Large intestine (tissue), 3 donors: ENCODE data around the gene HIGD2A. TPM values are rescaled to one million over a fixed set of nuclear protein-coding genes. Genes with fewer than 3 reads are reported as not detected.

Experiments used
- DNase-seq, 2 donors: peaks; one replicate each; pipeline versions ENCODE4 v3.0.0 to v3.0.0-alpha.2; 2013
- H3K27ac ChIP-seq: one replicate; pipeline ENCODE4 v1.5.1; 2013; ENCODE audit warnings: low read length
- H3K27me3 ChIP-seq: 2 replicates; pipeline ENCODE4 v1.6.1; 2013; ENCODE audit warnings: low read length; ENCODE audit not compliant: control insufficient read depth, insufficient read depth
- H3K36me3 ChIP-seq: 2 replicates; pipeline ENCODE4 v1.6.1; 2013; ENCODE audit warnings: low read length; ENCODE audit not compliant: control insufficient read depth, insufficient read depth
- H3K4me1 ChIP-seq: one replicate; pipeline ENCODE4 v1.6.1; 2013; ENCODE audit warnings: low read length; ENCODE audit not compliant: control insufficient read depth, insufficient read depth
- H3K4me3 ChIP-seq: one replicate; pipeline ENCODE4 v1.5.1; 2013; ENCODE audit warnings: low read length
- H3K9me3 ChIP-seq: one replicate; pipeline ENCODE4 v1.6.1; 2013; ENCODE audit warnings: mild to moderate bottlenecking, low read depth, low read length, moderate library complexity; ENCODE audit not compliant: control insufficient read depth
- WGBS: methylation state at CpG from one replicate; pipeline ENCODE4 v1.1.5; 2013; ENCODE audit warnings: low lambda C conversion rate; ENCODE audit not compliant: insufficient coverage; 5-methylcytosine and 5-hydroxymethylcytosine counted together
- polyA plus RNA-seq: library from polyadenylated mRNA; unstranded; fragments of 120-200 nt; gene quantifications from one replicate; pipeline ENCODE4 v1.2.1, GENCODE V29; 2013

HIGD2A gene
- polyA plus RNA-seq, 1 donor: 133 TPM

GRCh38 chr5:176355400-176356178 is 33.0 kb upstream of the HIGD2A start:
- Histone ChIP-seq H3K27me3 (no peaks in the 10 kb centered on the region), H3K27ac (no peak overlapping the region), H3K4me3 (no peak overlapping the region), H3K4me1 (peaks cover 5% of the 10 kb centered on the region), H3K36me3 (peaks cover 65% of the 10 kb centered on the region), H3K9me3 (no peaks in the 10 kb centered on the region)
- DNase-seq: no peak
- no CpG with 5 or more reads among the region's 16 CpGs for WGBS

DNA sequence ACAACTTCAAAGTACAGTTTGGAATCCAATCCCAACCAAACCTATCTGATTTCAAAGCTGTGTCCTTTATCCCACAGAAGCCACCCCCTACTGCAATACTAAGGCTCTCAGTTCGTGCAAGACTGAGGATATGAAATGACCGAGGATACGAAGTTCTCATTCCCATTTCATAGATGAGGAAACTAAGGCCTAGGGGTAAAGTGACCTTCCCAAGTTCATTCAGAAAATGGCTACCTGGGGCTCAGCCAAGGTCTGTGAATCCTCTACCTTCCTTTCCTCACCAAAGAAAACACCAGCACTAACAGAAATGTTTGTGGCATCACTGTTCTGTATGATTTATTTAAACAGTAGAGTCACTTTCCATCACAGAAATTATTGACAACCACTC is 32.4 kb upstream of the HIGD2A start:
- Histone ChIP-seq H3K36me3 (peaks cover 61% of the 10 kb centered on the region), H3K9me3 (no peaks in the 10 kb centered on the region)
- DNase-seq: no peak

GRCh38 chr5:176359658-176360057 is 28.9 kb upstream of the HIGD2A start:
- H3K4me1 ChIP-seq: peaks cover 5% of the 10 kb centered on the region
- peaks cover 32% of the 10 kb centered on the region for H3K36me3 ChIP-seq
- no peak overlapping the region for H3K4me3 ChIP-seq
- no peak for DNase-seq
- no peak overlapping the region for H3K27ac ChIP-seq
- 80% methylated on average over 2 of the region's 4 CpGs for WGBS
- peaks cover 13% of the 10 kb centered on the region for H3K27me3 ChIP-seq
- no peaks in the 10 kb centered on the region for H3K9me3 ChIP-seq

More for the DNA sequence above, 32.4 kb upstream of the HIGD2A start:
- Histone ChIP-seq H3K4me1 (peaks cover 5% of the 10 kb centered on the region), H3K27ac (no peak overlapping the region), H3K4me3 (no peak overlapping the region), H3K27me3 (no peaks in the 10 kb centered on the region)
- no CpG with 5 or more reads among the region's 3 CpGs for WGBS

DNA sequence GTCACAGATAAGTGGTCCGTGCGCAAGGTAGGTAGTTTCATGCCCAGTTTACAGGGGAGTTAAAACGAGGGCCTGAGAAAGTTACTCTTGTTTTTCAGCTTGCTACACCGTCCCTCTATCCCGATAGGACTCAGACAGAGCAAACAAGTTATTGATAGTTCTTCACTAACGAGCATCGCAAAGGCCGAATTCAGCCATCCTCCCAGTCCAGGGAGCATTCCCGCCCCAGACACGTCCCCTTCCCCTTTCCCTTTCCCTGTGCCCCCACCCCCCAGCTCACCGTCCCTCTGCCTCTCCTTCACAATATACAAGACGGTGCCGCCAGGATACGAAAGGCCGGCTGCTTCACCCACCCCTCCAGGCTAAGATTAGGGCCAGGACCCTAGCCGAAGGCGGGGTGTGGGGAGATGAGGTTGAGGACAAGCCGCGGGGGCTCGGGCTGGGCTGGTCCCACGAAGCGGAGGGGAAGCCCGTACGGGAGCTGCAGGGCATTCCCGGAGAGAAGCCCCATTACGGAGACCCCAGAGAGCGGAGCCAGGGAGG is 27.6 kb upstream of the HIGD2A start:
- no CpG with 5 or more reads among the region's 27 CpGs for WGBS
- Histone ChIP-seq H3K27ac (peak overlapping the region; percentile 21), H3K4me1 (peaks cover 9% of the 10 kb centered on the region), H3K4me3 (peak overlapping the region; percentile 99), H3K27me3 (peaks cover 22% of the 10 kb centered on the region), H3K9me3 (no peaks in the 10 kb centered on the region), H3K36me3 (peaks cover 21% of the 10 kb centered on the region)
- DNase-seq: no peak

GRCh38 chr5:176361437-176362232 is 26.9 kb upstream of the HIGD2A start, which contains the start of gene KIAA1191:
Gene KIAA1191 (minus strand): TSS chr5:176361764. CDS start chr5:176359508, 2,256 bp downstream.
- H3K4me3 ChIP-seq: peak within 1 kb of the TSS; percentile 99
- no CpG with 5 or more reads among the region's 56 CpGs for WGBS
- peak within 1 kb of the TSS; percentile 21 for H3K27ac ChIP-seq
- peaks cover 29% of the 10 kb centered on the region for H3K27me3 ChIP-seq
- peaks cover 14% of the 10 kb centered on the region for H3K36me3 ChIP-seq
- H3K4me1 ChIP-seq: peaks cover 9% of the 10 kb centered on the region
- DNase-seq: peak; percentile 91 to 95
- H3K9me3 ChIP-seq: peaks cover 4% of the 10 kb centered on the region

- 20% methylated on average over 1 of the region's 8 CpGs for WGBS
- no peak overlapping the region for H3K27ac ChIP-seq
- peaks cover 4% of the 10 kb centered on the region for H3K9me3 ChIP-seq
- H3K36me3 ChIP-seq: peaks cover 11% of the 10 kb centered on the region
- peak overlapping the region; percentile 99 for H3K4me3 ChIP-seq
- no peak for DNase-seq
- H3K27me3 ChIP-seq: peaks cover 29% of the 10 kb centered on the region
- peaks cover 9% of the 10 kb centered on the region for H3K4me1 ChIP-seq
Measured at GRCh38 chr5:176362233-176362490, 26.4 kb upstream of the HIGD2A start.

GRCh38 chr5:176364765-176365350 is 23.7 kb upstream of the HIGD2A start:
- Histone ChIP-seq H3K27me3 (peaks cover 34% of the 10 kb centered on the region), H3K4me1 (peaks cover 7% of the 10 kb centered on the region), H3K27ac (no peak overlapping the region), H3K4me3 (peak overlapping the region; percentile 37), H3K9me3 (peaks cover 4% of the 10 kb centered on the region), H3K36me3 (peaks cover 10% of the 10 kb centered on the region)
- DNase-seq: peak in 1 of 2 donors; percentile 5
- WGBS: no CpG with 5 or more reads among the region's 28 CpGs

DNA sequence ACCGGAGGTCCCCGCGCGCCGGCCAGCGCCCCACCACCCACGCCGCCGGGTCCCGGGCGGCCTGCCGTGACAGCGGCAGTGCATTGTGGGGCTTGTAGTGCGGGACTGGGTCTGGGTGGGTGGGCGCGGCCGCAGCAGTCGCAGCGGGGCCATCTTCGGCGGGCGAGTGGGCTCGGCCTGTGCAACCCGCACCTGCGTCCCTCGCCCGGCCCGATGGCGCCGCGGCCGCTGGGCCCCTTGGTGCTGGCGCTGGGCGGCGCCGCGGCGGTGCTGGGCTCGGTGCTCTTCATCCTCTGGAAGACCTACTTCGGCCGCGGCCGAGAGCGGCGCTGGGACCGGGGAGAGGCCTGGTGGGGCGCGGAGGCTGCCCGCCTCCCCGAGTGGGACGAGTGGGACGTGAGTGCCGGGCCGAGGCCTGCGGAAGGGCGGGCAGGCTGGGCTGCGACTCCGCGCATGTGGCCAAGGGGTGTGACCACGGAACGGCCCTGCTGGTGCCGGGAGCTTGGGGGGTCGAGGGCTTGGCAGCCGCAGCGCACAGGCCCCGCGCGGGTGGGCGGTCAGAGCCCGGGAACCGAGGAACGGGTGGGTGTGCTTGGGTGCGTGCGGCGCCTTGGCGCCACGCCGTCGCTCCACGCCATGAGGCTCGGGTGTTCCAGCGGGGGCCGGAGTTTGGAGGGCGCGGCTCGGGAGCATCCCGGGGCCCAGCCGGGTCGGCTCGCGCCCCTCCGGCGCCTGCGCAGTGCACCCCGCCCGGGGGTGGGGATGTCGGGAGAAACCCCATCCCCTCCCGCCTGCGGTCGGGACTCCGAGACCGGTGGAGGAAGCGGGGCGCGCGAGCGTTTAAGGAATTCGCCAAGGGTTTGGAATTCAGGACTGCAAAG is 23.0 kb upstream of the HIGD2A start, which contains the start of gene ARL10:
TSS of gene ARL10 (plus strand) at position 137 of the 881 bp plus-strand sequence. CDS start at position 214, 77 bp downstream.
- no peak within 1 kb of the TSS for H3K27ac ChIP-seq
- H3K4me1 ChIP-seq: peaks cover 4% of the 10 kb centered on the region
- peaks cover 34% of the 10 kb centered on the region for H3K27me3 ChIP-seq
- peak within 1 kb of the TSS; percentile 37 for H3K4me3 ChIP-seq
- no CpG with 5 or more reads among the region's 108 CpGs for WGBS
- peak; percentile 9 to 64 for DNase-seq
- peaks cover 10% of the 10 kb centered on the region for H3K36me3 ChIP-seq
- peaks cover 4% of the 10 kb centered on the region for H3K9me3 ChIP-seq

GRCh38 chr5:176366232-176366894 is 22.2 kb upstream of the HIGD2A start:
- H3K27ac ChIP-seq: no peak overlapping the region
- no CpG with 5 or more reads among the region's 38 CpGs for WGBS
- H3K4me1 ChIP-seq: peaks cover 4% of the 10 kb centered on the region
- H3K4me3 ChIP-seq: peak overlapping the region; percentile 37
- H3K27me3 ChIP-seq: peaks cover 34% of the 10 kb centered on the region
- H3K9me3 ChIP-seq: peaks cover 4% of the 10 kb centered on the region
- peaks cover 10% of the 10 kb centered on the region for H3K36me3 ChIP-seq
- DNase-seq: no peak
